SU-DHL-6 (cell line): ENCODE results near the gene TEX22.

Source experiments
- CTCF ChIP-seq: fragments of 200-600 bp; sonication (generic); IDR thresholded peaks from one replicate; pipeline ENCODE4 v1.5.1; 2017; ENCODE audit warnings: antibody characterized with exemption, mild to moderate bottlenecking, low read length, moderate library complexity; ENCODE audit not compliant: insufficient read depth, poor library complexity, severe bottlenecking
- EZH2phosphoT487 ChIP-seq: fragments of 200-600 bp; sonication (generic), shearing (Covaris generic); conservative IDR thresholded peaks from 2 replicates; pipeline ENCODE4 v1.6.1; 2018; ENCODE audit warnings: mild to moderate bottlenecking, antibody characterized with exemption, low read length, moderate library complexity, mixed read lengths

GRCh38 chr14:105430042-105430441 lies 31.7 kb downstream of the TEX22 start:
- TF ChIP-seq CTCF (no peak), EZH2phosphoT487 (no peak)
